ENCODE measurements around the gene SASH3. TPM values are rescaled to one million over a fixed set of nuclear protein-coding genes. Genes with fewer than 3 reads are reported as not detected.
A peak's percentile ranks its signal among the peaks of the same experiment; 100 is the strongest.

The SASH3 gene
- total RNA-seq, 1 donor from 2014 or later: 8.6 TPM

GRCh38 chrX:129795584-129795983, 15.8 kb downstream of the SASH3 start:
- ATAC-seq (no peak), DNase-seq (ENCODE audit: low spot score) (no peak)
- intact Hi-C loops (cut with DNase I): no loop called here

GRCh38 chrX:129797251-129797906, 17.6 kb downstream of the SASH3 start:
- DNase-seq (ENCODE audit: low spot score): no peak
- no peak for ATAC-seq
- intact Hi-C loops (cut with DNase I): no loop called here

DNA sequence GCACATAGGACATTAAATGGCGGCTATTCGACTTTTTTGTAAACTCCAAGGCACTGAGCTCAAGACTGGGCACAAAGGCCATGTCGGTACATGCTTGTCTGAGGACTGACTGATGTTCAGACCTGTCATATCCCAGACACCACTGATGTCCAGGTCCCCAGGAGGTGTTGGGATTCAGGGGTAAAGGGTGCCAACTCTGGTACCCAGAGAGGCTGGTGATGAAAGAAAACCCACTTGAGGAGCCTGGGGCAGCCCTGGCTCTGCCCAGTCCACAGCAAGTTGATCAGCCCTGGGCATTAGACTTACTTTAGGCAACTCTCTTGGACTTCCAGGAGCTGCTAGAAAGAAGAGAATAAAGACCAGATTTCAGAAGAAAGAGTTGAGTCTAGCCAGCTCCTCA, 18.7 kb downstream of the SASH3 start:
- no peak for ATAC-seq
- no peak for DNase-seq (ENCODE audit: low spot score)
- intact Hi-C loops (cut with DNase I): no loop called here

DNA sequence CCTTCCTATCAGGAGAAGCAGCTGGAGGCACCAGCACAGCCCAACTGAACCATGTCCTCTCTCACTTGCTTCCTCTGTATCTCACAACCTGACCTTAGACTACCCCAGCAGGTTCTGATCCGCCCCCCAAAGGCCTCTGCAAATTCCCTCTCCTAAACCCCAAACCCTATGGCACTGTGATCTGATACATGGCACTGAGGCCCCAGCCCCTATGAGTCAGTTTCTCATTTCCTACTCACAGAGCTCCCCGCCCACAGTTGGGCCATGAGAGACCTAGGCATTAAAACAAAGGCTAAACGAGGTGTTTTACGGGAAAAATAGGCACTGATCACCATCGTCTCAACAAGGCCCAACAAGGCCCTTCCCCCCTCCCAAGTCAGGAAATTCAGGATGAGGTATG, 19.1 kb downstream of the SASH3 start:
- ATAC-seq (no peak), DNase-seq (ENCODE audit: low spot score) (no peak)
- intact Hi-C loops (cut with DNase I): no loop called here

- intact Hi-C loops (cut with DNase I): no loop called here
- DNase-seq (ENCODE audit: low spot score) (no peak), ATAC-seq (no peak)
Observed at GRCh38 chrX:129800186-129800585, 20.4 kb downstream of the SASH3 start.

DNA sequence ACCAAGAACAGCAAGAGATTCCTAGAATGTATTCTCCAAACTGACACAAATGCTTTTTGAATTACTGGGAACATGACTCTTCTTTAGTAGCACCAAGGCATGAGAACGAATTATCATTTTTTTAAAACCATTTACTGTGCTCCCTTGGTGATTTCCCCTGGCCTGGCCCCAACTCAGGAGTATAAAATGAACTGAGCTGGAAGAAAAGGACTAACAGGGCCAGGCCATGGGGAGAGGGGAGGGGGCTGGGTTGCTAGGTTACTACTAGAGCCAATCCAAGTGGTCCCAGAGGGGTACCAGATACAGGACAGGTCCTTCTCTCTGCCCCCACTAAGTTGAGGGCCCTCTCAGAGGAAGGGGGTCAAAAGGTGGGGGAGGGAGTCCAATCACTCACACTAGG, 23.1 kb downstream of the SASH3 start:
- DNase-seq (ENCODE audit: low spot score) (no peak), ATAC-seq (peak; percentile 61)
- intact Hi-C loops (cut with DNase I): no loop called here

GRCh38 chrX:129804806-129805205, 25.1 kb downstream of the SASH3 start:
- no peak for ATAC-seq
- intact Hi-C loops (cut with DNase I): no loop called here
- DNase-seq (ENCODE audit: low spot score): no peak

- DNase-seq (ENCODE audit: low spot score): no peak
- intact Hi-C loops (cut with DNase I): no loop called here
- peak; percentile 84 for ATAC-seq
Observed at GRCh38 chrX:129808158-129808828, 28.5 kb downstream of the SASH3 start.

- no peak for ATAC-seq
- intact Hi-C loops (cut with DNase I): no loop called here
- no peak for DNase-seq (ENCODE audit: low spot score)
Observed at GRCh38 chrX:129808829-129809796, 29.4 kb downstream of the SASH3 start.

DNA sequence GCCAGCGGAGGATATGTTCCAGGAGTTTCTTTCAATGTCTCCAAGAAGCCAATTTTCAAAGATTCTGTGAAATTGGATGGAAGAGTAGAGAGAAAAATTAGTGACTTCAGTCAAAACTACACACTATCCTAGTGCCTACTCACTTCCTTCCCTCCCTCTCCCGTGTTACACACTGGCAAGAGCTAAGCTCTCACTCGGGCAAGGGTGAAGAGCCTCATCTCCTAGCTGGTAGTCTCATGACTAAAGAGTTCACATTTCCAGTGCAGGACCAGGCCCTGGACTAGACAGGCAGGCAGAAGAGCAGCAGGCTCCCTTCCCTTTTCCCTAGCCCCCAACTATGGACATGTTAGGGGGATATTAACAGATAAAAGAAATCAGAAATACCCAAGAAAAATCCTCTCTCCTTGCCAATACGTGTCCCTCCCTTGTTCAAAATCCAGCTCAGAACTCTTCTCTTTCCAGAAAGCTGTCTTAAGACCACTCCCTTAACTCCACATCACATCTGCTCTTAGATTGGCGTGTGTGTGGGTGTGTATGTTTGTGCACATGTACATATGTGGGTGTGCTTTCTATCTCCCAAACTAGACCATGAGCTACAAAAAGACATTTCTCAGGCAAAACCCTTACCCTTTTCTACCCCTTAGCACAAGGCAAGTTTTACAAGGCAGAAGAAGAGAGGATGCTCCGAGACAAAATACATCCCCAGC, 34.1 kb downstream of the SASH3 start:
- ATAC-seq (peak; percentile 58), DNase-seq (ENCODE audit: low spot score) (no peak)
- intact Hi-C loops (cut with DNase I): no loop called here

DNA sequence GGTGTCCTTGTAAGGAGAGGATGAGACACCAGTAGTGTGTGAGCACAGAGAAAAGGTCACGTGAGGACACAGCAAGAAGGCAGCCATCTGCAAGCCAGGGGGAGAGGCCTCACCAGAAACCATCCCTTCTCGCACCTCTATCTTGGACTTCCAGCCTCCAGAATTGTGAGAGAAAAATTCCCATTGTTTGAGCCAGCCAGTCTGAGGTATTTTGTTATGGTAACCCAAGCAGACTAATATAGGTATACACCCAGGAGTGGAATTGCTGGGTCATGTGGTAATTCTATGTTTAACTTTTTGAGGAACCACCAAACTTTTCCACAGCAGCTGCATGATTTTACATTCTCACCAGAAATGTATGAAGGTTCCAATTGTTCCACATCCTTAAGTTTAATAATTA, 38.4 kb downstream of the SASH3 start:
- DNase-seq (ENCODE audit: low spot score) (no peak), ATAC-seq (no peak)
- intact Hi-C loops (cut with DNase I): no loop called here

GRCh38 chrX:129823115-129823514, 43.4 kb downstream of the SASH3 start:
- intact Hi-C loops (cut with DNase I): no loop called here
- ATAC-seq: peak; percentile 83
- no peak for DNase-seq (ENCODE audit: low spot score)

GRCh38 chrX:129823522-129823921, 43.8 kb downstream of the SASH3 start:
- intact Hi-C loops (cut with DNase I): no loop called here
- ATAC-seq: peak; percentile 46
- no peak for DNase-seq (ENCODE audit: low spot score)

DNA sequence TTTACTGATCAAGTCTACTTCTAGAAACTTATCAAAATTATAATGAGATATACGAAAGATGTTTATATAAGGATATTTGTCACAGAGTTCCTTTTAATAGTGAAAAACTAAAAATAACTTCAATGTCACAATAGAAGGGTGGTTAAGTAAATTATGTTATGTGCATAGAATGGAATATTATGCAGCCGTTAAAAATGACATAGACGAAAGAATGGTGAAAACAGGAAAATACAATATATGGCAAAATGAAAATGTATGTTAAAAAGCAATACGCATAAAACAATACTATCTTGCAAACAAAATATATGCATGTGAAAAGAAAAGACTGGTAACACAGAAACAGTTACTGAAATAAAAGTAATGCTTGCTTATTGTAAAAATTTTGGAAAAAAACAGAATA, 44.9 kb downstream of the SASH3 start:
- DNase-seq (ENCODE audit: low spot score) (no peak), ATAC-seq (no peak)
- intact Hi-C loops (cut with DNase I): no loop called here

DNA sequence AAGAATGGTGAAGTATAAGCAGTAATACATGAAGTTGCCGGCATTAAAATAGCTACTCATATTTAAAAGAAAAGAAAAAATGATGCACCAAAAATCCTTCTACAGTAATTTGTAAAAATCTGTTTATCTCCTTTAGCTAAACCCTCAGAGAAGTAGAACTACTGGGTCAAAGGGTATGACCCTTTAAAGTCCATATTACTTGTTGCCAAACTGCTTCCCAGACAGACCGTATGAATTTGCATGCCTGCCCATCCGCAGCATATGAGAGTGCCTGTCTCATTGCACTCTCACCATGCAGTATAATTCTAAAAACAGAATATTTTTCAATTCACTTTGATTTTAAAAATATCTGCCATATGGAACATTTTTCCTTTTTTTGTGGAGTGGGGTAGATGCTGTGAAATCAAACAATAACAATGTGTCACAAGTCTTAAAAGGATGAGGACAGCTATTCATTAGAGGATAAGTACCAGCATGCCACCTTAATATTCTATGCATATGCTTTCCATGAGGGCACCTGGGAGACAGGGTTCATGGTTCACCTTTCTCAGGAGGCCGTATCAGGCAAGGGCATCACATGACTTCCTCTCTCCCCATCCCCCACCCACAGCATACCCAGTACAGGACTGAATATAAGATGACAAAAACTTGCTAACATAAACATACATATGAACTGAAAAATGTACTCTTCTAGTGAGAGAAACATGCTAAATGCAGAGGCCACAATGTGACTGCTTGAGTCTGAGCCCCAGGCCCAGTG, 46.2 kb downstream of the SASH3 start:
- DNase-seq (ENCODE audit: low spot score): no peak
- intact Hi-C loops (cut with DNase I): no loop called here
- ATAC-seq: no peak

GRCh38 chrX:129830494-129830893, 50.7 kb downstream of the SASH3 start:
- ATAC-seq: no peak
- DNase-seq (ENCODE audit: low spot score): no peak
- intact Hi-C loops (cut with DNase I): no loop called here

DNA sequence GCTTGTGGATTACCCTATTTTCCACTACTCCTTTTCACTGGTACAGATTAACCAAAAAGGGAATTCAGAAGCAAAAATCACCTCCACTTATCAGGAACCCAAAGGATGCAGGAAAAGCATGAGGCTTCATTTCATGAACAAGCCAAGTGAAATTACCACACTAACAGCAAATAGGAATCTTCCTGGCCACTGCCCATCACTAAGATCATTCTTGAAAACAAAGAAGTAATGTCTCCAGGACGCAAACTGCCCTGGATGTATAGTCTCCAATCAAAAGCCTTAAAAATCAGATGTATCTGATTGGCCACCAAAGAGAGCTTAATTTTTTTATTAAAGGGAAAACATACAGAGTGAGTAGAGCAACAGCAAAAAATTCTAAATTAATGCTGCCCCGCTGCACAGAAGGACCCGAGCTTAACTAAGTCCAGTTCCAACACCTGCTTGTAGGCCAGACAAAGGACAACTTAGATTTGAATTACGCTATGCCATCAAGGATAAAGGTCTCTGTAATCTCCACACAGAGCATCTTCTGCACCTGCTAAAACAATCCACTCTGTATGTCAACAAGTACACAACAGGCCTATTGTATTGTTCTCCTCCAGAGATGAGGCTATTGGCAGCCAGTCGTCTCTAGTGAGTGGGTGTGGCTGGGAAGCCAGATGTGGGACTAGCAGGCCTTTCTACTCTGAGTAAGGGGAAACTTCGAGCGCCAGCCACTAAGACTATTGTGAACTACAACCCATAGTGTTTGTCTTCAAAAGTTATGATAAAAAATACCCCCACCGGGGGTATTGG, 51.5 kb downstream of the SASH3 start:
- intact Hi-C loops (cut with DNase I): no loop called here
- ATAC-seq (peak; percentile 92), DNase-seq (ENCODE audit: low spot score) (no peak)
